Measurements from ENCODE around the gene OR6Y1.
A peak's percentile ranks its signal among the peaks of the same experiment; 100 is the strongest.

OR6Y1 gene, protein sequence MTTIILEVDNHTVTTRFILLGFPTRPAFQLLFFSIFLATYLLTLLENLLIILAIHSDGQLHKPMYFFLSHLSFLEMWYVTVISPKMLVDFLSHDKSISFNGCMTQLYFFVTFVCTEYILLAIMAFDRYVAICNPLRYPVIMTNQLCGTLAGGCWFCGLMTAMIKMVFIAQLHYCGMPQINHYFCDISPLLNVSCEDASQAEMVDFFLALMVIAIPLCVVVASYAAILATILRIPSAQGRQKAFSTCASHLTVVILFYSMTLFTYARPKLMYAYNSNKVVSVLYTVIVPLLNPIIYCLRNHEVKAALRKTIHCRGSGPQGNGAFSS
- 0 reads per million in 2 donors for total RNA-seq

DNA sequence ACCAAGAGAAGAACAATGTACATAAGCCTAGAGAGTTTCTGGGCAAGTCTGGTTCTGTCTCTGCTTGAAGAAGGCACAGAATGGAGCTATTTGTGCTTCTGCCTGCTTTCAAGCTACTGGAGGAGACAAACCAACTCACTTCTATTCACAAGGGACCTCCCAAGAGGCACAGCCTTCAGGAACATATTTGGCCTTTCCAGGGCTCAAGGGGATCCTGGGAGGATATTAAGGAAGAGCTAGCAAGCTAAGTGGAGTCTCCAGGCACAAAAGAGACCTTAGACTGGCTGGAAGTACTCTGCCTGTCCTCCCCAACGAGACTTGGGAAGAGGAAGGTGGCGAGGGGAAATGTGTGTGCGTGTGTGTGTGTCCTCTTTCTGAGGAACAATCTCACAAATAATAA is at the start of gene OR6Y1:
OR6Y1 (minus strand) TSS at position 54 of the 400 bp plus-strand sequence. CDS start 6,300 bp downstream, outside the sequence.
- DNase-seq = no peak

DNA sequence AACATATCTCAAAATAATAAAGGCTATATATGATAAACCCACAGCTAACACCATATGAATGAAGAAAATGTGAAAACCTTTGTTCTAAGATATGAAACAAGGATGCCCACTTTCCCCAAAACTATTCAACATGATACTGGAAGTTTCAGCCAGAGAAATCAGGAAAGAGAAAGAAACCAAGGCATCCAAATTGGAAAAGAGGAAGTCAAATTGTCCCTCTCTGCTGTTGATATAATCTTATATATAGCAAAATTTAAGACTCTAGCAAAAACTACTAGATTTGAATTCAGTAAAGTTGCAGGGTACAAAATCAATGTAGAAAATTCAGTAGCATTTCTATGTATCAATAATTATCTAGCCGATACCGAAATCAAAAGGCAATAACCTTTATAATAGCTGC is 46.5 kb upstream of the OR6Y1 start:
- DNase-seq = no peak

DNA sequence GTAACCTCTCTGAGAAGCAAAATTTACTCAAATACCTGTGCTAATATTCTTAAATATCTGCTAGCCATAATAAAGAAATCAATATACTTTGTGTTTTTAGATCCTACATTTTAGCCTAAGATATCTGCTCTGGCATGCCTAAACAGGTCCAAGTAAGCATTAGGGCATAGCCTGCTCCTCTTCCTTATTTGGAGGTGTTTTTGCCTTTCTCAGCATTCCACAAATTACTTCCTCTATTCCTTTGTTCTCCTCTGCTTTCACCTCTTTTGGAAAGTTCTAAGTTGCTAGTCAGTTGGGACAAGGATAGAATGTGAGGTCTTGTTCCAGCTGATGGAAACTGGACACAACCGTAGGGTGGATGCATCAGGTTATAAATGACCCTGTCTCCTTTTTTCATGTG is 32.7 kb upstream of the OR6Y1 start:
- DNase-seq = no peak

DNA sequence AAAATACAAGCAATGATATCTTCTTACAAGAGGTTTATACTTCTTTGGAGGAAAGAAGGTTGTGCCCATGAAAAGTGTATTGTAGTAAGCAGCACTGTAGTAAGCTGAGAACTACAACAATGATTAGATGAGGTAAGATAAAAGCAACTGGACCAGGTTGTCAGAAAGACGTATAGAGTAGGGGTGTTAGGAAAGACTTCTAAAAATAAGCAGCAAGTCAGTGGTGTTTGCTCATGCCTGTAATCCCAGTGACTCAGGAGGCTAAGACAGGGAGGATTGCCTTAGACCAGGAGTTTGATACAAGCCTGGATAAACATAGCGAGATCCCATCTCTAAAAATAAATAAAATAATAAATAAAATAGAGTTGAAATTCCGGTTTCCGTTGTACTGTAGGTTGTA is 29.8 kb upstream of the OR6Y1 start:
- DNase-seq = no peak

DNA sequence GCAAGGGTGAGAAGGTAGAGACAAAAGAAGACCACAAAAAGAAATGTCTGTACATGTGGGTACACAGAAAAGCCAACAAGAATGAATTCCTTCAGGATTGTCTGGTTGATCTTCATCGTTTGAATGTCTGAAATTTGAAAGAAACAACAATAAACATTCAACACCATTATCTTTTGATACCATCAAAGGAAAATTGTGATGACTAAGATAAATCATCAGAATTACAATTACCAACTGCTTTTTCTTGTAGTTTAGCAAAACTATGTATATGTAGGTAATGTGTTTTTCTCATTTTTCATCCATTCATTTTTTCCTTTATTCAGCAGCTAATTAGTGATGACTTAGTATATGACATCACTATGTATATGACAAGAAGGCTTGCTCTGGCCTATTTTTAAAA is 25.5 kb upstream of the OR6Y1 start, which contains the start of gene OR10X1:
OR10X1 (minus strand) TSS at position 167 of the 400 bp plus-strand sequence; CDS start at position 167, 0 bp downstream.
- DNase-seq = no peak

DNA sequence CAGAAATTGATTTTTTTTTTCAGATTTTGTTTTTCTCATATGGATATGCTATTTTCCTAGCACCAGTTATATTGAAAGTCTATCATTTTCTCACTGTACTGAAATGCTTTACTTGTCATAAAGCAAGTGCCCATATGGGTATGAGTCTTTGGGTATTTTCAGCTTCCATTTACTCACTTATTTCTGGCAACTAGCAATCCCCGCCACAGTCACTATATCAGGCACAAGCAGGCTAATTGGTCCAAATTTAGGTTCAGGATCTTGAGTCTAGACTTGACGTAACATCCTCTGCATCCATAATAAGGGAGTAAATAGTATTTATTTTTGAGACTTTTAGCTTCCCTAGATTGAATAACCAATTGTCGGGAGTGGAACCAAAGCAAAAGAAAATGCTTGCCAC is 23.4 kb upstream of the OR6Y1 start:
- DNase-seq = no peak

DNA sequence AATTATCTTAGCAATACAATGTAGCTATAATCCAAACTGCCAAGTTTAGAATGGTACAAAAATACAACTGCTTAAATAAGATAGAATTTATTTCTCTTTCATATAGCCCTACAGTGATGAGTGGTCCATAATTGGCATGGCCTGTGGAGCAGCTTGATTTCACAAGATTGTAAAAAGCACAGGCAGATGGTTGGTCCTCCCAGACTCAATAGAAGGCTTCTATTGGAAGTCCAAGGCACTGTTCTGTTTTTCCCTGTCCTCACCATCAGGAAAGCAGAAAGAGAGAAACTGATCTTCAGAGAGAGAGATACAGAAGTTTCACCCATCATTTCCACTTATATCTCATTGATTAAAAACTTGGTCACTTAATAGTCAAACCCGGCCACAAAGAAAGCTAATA is 18.0 kb upstream of the OR6Y1 start:
- DNase-seq = no peak

DNA sequence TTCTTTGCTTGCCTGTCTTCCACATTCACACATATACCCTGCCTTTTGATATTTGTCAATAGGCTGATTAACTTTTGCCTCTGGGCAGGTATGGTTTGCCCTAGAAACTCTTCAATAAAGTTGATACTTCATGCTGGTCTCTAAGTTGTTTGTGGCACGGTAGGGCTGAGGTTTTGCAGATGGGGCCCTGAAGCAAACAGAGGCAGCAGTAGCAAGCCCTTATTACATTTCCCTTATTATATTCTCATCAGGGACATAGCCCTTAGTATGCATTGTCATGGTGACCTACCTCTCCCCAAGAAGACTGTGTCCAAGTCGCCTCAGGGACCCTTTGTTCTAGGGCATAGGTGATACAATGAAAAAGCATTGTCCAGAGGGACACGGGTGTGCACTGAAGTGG is 16.3 kb upstream of the OR6Y1 start, which contains the start of gene OR6P1:
OR6P1 (minus strand) TSS at position 101 of the 400 bp plus-strand sequence. CDS start 6,976 bp downstream, outside the sequence.
- no peak for DNase-seq

DNA sequence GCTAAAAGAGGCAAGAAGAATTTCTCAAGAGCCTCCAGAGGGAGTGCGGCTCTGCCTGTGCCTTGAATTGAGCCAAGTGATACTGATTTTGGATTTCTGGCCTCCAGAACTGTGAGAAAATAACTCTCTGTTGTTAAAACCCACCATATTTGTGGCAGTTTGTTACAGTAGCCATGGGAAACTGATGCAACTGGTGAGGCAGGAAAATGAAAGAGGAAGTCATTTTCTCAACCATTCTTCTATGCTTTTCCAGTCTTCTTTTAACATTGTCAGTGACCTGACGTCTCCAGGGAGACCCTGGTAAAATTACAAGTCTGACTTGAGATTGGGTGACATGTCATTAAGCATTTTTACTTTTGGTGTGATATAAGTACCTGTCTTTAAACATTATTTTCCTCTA is 10.4 kb upstream of the OR6Y1 start:
- no peak for DNase-seq

DNA sequence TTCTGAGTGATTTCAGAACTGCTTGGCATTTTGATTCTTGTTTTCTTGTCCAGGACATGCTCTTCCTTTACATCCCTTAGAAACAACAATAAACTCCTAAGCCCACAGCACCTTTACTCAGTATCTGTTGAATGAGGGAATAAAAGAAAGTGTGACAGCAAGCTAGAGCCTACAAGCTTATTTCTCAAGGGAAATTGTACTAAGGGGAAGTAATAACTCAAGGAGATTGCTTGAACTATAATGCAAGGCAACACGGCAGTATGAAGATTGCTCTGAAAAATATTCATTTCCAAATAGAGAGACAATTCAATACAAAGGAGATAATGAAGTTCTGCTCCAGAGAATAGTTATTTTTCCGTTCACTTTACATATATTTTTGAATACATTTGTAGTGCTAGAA is 9.6 kb upstream of the OR6Y1 start:
- no peak for DNase-seq

DNA sequence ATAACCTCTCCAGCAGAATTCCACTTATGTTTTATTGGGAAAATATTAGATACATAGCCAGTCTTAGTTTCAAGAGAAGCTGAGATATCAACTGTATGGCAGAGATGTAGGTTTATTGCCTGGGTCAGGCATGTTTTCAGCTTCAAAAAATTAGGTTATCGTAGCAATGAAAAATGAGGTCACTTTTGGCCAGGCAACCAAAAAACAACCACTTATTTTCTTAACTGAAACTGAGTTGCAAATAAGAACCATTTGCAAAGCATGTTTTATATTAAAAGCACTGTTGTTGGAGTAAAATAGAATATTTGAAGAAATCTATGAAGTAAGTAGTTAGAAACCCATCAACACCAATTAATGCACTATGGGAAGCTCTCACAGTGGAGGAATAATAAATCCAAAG is 5.5 kb upstream of the OR6Y1 start:
- DNase-seq = no peak

DNA sequence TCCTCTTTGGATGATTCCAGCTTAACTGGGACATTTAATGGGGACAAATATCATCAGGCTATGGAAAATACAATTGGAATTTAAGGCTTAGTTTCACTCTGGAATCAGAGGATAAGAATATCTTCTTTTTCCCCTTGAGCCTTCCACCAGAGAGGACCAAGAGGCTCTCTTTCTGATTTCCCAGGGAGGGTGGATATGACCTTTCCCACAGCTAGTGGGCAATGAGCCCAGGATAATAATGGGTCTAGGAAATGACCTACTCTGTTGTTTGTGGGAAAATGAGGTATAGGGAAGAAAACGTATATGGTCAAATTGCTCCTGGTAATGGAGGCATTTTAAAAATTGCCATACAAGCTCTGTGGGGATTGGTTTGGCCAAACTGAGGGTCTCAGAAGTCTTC is 1.9 kb downstream of the OR6Y1 start:
- DNase-seq = no peak

DNA sequence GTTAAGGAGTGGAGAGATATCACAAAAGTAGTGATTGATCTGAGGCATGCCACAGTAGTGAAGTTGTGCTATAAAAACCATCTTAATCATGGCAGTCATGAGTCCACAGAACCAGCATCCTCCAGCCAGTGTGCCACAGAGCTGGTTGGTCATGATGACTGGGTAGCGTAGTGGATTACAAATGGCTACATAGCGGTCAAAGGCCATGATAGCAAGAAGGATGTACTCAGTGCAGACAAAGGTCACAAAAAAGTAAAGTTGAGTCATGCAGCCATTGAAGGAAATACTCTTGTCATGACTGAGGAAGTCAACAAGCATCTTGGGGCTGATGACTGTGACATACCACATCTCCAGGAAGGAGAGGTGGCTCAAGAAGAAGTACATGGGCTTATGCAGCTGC is 6.7 kb downstream of the OR6Y1 start:
- no peak for DNase-seq

DNA sequence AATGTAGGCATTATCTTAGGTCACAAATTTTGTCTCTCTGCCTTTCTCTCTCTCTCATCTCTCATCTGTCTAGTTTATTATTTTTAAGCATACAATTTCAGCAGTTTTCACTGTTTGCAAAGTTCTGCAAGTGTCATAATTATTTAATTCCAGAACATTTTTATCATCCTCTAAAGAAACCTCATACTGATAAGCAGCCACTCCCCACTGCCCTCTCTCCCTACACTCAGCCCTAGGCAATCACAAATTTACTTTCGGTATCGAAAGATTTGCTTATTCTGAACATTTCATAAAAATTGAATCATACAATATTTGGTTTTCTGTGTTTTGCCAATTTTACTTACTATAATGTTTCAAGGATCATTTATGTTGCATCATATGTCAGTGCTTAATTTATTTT is 16.6 kb downstream of the OR6Y1 start:
- no peak for DNase-seq

DNA sequence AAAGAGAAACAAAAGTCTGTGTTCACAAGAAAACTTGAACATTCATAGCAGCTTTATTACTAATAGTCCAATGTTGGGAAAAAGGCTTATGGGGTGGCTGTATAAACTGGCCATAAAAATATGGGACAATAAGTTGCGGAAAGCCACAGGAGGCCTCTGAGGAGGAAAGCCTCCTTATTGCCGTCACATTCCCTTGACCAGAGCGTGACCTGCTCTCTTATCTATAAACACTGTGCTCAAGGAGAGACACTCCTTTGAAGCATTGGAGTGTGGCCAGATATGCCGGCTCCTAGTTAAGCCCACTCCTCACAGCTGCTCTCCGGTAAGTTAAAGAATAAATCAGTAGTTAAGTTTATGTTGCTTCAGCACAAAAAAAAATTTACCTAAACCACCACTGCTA is 19.7 kb downstream of the OR6Y1 start:
- no peak for DNase-seq

DNA sequence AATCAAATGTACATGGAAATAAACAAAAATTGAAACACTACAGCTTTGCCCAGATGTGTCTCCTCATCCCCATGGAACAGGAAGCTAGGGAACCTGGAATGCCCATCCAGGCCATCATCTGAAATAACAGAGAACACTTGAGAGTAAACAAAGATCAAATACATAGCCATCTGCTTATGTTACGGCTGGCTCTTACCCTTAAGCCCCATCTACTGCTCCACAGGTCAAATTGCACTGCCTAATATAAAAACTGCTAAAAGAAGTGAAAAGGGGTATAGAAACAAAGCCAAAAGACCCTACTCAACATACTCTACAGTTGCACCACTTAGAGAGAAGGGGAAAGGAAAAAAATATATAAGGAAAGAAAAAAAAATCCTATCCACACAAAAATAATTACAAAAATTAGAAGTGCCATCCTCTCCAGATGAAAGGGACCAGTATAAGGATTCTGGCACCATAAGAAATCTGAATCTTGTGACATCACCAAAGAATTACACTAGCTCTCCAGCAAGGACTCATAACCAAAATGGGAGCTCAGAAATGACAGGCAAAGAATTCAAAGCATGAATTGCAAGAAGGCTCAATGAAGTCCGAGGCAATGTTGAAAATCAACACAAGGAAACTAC is 26.9 kb downstream of the OR6Y1 start:
- no peak for DNase-seq

DNA sequence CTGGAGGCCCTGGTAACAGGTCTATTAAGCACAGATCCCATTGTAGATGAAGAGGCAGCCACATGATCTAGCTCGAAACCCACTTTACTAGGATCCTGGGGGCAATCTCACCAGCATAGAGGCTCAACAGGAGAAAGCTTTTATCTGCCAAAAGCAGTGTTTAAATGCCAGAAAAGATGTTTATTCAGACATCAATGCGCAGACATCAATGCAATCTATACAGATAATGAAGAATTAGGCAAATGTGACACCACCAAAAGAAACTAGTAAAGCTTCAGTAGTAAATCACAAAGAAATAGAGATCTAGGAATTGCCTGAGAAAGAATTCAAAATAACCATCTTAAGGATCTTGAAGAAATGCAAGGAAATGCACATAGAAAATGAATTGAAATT is 32.5 kb downstream of the OR6Y1 start:
- no peak for DNase-seq

DNA sequence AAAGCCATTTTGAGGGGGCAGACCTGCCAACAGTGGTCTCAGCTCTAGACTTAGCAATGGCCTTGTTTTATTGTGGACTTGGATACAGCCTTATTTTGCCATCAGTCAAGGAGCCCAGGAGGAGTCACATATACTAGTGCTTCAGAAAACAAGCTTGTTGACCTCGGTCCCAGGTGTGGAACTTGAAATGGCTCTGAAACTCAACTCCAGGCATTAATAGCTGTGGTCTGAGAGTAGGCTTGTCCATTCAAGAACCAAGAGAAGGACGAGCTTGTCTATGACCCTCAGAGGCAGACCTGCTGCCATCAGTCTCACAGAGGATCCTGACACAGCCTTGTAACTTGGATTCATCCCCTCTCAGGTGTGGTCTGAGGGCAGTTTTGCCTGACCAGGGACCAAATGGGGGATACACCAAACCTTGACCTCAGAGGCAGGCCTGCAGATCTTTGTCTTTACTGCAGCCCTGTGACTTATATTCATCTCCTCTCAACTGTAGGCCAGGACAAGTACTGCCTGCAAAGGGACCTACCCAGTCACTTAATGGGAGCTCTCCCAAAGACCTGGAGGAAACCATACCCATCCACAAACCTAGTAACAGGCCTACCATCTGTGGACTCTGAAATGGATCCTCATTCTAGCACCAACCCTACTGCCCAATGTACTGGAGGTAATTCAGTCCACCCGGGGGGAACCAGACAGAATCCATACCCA is 33.1 kb downstream of the OR6Y1 start:
- no peak for DNase-seq

DNA sequence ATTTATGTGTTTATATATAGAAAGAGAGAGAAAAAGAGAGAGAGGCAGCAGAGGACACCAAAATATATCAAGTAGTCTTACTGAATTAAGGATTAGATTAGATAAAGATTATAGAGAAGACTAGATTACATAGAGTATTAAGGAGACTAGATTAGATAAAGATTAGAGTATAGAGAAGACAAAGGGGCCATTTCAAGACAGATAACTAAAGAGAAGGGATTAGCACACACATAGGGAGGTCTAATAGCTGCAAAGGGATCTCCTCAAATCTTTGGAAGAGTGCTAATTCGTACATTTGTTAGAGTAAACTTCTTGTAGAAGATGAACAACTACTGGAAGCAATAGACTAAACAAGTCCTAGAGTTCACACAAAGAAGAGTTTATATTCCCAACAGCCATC is 34.2 kb downstream of the OR6Y1 start:
- DNase-seq = no peak

DNA sequence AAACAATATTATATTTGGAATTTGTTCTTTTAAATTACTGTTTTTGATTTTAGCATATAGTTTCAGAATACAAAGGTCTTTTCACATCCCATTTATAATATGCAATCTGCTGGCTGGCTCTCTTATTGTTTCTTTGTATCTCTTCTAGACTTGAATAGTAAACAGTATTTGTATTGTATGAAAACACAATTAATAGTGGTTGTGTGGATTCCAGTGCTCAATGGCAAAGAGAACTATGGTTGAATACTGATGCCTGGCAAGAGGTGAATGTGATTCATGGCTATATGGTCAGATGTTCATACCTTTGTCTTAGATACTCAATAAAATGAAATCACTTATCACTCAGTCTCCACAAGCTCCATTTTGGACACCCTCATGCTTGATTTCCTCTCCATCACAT is 37.2 kb downstream of the OR6Y1 start:
- no peak for DNase-seq

DNA sequence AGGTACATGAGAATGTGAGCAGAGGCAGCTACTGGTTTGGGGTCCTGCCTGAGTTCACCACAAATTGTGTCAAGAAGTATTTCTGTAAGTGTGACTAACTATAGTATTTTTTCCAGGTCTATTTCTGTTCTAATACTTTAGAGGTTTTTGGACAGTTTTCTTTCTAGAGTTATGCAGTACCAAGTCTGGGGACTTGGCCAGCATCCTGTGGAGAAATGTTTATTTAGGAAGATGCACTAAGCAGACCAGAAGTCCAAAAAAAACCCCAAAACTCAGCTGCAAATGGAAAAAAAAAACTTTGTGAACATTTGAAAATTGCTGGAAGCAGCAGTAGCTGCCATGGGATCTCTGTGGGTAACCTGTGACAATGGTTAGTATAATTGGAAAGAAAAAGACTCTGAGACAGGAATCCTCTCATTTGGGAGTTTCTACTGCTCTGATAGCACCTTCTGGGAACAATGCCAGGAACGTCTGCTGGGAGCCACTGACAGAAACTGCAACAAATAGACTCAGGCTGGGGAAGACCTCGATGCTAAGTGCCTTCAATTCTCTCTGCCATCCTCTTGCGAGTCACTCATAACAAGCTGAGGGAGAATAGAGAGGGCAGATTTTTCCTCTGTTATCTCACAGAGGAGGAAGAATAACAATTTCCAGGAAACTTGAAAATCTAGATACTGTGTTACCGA is 44.6 kb downstream of the OR6Y1 start:
- DNase-seq = no peak

DNA sequence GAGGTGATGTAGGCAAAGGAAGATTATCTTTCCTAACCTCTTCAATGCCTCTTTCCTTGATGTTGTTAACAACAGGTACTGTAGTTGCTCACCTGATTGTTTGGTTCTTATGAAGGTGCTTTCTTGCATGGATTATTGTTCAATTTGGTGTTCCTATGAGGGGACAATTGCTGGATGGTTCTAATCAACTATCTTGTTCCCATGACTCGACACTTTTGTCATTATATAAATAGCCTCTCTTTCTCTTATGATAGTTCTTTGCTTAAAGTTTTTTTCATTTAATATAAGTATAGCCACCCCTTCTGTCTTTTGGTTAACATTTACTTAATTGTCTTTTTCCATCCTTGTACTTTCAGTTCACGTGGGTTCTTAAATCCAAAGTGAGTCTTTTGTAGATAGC is 46.7 kb downstream of the OR6Y1 start:
- DNase-seq = no peak

DNA sequence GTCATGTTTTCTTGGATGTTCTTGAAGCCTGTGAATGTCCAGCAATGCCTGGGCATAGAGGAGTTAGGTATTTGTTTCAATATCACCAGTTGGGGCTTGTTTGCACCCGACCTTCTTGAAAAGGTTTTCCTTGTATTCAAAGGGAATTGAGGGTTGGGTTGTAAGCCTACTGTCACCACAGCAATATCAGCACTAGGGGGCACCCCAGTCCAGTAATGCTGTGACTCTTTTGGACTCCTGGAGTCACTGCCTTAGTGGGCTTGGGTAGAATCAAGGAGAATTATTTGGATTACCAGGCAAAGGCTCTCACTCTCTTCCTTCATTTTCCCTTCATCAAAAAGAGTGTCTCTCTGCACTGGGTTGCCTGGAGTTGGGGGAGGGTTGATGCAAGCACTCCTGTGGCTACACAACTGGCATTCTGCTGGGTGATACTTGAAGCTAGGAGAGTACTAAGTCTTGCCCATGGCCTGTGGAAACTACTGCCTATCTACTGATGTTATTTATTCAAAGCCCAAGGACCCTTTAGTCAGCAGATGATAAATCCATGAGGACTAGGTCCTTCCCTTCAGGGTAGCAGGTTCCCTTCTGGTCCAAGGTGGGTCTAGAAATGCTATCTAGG is 47.7 kb downstream of the OR6Y1 start:
- peak in 4 of 5 experiments; percentile 1 to 53 (median 18) for DNase-seq

Data from T-helper 2 cell (primary cell).